ENCODE results near the gene POP7.

The POP7 gene

GRCh38 chr7:100671353-100672327 lies 34.3 kb upstream of the POP7 start:
- H3K27ac ChIP-seq: no peak overlapping the region
- no peak for TF ChIP-seq CTCF (conservative IDR thresholded peaks at IDR 0.05)

- H3K27ac ChIP-seq: peak within 1 kb of the TSS; percentile 96
- TF ChIP-seq CTCF (conservative IDR thresholded peaks at IDR 0.05): no peak
These were observed 32.5 kb upstream of the POP7 start, which contains the start of gene GNB2 for GRCh38 chr7:100673302-100673941. TSS of gene GNB2 (plus strand) at chr7:100673740. CDS start at chr7:100676266, 2,526 bp downstream.

GRCh38 chr7:100673942-100674410 lies 31.9 kb upstream of the POP7 start:
- H3K27ac ChIP-seq: peak overlapping the region; percentile 96
- no peak for TF ChIP-seq CTCF (conservative IDR thresholded peaks at IDR 0.05)

- peak overlapping the region; percentile 96 for H3K27ac ChIP-seq
- TF ChIP-seq CTCF (conservative IDR thresholded peaks at IDR 0.05): no peak
These were observed 31.4 kb upstream of the POP7 start for GRCh38 chr7:100674411-100675104.

GRCh38 chr7:100675105-100675451 lies 30.8 kb upstream of the POP7 start:
- peak overlapping the region; percentile 96 for H3K27ac ChIP-seq
- TF ChIP-seq CTCF (conservative IDR thresholded peaks at IDR 0.05): no peak

GRCh38 chr7:100675581-100676350 lies 30.2 kb upstream of the POP7 start:
- peak overlapping the region; percentile 96 for H3K27ac ChIP-seq
- no peak for TF ChIP-seq CTCF (conservative IDR thresholded peaks at IDR 0.05)

Measured in VCaP (cell line).